CD4-positive, alpha-beta T cell treated with Interleukin-4 for 4 hours (primary cell): ENCODE measurements around the gene CDSN.
A peak's percentile ranks its signal among the peaks of the same experiment; 100 is the strongest.
"Not testable (repeated sequence)": the region's sequence is repeated elsewhere in the genome, so short reads cannot be mapped to it uniquely, and the experiment has no call there.

Experiments used
- DNase-seq: peaks from one replicate; pipeline ENCODE4 v3.0.0-alpha.2; 2020

Gene CDSN, protein sequence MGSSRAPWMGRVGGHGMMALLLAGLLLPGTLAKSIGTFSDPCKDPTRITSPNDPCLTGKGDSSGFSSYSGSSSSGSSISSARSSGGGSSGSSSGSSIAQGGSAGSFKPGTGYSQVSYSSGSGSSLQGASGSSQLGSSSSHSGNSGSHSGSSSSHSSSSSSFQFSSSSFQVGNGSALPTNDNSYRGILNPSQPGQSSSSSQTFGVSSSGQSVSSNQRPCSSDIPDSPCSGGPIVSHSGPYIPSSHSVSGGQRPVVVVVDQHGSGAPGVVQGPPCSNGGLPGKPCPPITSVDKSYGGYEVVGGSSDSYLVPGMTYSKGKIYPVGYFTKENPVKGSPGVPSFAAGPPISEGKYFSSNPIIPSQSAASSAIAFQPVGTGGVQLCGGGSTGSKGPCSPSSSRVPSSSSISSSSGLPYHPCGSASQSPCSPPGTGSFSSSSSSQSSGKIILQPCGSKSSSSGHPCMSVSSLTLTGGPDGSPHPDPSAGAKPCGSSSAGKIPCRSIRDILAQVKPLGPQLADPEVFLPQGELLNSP

DNA sequence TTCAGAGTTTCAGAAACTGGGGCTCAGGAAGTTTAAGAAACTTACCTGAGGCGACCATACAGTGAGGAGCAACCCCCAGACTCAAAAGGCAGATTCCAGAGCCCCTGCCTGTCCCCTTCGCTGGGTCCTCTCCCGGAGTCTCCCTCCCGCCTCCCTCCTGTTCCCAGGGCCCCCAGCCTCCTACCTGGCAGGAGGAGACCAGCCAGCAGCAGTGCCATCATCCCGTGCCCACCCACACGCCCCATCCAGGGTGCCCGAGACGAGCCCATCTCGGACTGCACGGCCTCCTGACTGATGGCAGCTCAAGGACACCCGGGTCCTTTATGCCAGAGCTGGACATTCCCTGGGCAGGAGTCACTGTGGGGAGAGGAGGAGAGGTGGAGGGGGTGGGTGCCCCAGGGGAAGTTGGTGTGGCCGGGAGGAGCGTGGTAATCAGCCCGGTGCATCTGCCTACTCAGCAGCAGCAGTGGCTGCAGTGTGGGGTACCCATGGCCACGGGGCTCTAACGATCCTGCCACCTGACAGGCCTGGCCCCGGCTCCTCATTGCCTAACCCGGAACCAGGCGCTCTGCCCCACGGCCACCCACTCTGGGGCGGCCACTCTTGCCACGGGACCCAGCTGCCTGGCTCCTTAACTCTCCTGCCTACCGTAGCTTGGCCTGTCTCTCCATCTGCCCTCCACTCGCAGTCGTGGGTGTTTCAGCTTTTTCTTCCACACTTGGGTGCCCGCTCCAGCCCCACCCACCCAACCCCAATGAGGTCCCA is at the start of gene CDSN:
CDSN (minus strand) TSS at position 296 of the 765 bp plus-strand sequence; CDS start at position 269, 27 bp downstream.
- no peak for DNase-seq

DNA sequence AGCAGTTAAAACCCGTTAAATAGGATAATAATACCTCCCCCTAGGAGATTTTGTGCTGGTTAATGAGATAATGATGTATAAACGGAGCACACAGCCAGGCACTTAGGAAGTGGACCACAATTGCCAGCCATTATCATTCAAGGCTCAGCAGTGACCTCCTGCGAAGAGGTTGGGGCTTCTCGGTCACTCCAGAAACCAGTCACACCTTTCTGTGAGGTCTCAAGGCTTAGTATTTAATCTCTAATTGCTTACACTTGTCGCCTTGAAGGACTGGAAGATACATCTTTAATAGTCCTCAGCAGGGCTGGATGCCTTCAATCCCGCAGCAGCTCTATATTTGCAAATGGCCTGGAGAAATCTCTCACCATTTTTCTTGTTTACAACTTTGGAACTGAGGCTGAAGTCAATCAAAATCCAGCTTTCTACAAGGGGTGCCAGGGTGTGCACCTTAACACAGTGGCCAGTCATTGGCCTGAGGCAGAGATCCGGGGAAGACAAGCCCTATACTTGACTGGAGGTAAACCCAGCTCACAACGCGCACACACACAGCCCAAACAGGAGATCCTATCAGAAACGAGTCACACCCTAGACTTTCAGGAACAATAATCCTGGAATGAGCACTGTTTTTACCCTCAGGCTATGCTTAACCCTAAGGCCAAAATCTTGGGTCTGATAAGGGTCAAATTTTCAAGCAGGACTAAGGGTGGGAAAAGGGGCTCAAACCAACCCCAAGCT is 49.0 kb upstream of the CDSN start:
- DNase-seq: no peak

DNA sequence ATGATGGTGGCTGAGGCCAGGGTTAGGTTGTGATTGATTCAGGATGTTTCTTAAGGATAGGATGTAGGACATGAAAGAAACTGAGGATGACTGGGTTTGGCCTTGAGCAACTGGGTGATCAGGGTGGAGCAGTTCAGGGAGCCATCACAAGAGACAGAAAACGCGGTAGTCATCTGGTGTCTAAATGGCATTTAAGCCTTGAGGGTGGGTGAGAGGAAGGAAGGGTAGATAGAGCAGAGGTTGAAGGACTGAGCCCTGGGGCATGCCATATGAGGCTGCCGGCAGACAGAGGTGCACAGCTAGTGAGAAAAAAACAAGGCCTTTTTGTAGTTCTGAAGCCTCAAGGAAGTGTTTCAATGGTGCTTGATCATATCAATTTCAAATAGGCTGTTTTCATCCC is 48.4 kb upstream of the CDSN start:
- no peak for DNase-seq

DNA sequence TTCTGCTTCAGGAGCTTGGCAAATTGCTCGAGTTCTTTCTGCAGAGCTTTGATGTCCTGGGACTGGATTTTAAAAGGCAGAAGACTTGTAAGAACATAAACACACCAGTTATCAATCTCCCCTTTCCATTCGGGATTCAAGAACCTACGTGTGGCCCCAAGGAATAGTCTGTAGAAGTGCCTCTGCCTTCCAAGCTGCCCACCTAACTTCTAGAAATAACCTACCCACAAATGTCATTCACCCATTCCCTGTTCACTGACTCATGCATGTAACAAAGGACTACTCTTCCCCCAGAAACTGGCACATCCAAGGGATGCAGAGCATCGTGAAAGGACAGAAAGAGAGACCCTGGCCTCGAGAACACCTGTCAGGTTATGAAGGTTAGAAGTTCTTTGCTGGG is 45.7 kb upstream of the CDSN start:
- no peak for DNase-seq

DNA sequence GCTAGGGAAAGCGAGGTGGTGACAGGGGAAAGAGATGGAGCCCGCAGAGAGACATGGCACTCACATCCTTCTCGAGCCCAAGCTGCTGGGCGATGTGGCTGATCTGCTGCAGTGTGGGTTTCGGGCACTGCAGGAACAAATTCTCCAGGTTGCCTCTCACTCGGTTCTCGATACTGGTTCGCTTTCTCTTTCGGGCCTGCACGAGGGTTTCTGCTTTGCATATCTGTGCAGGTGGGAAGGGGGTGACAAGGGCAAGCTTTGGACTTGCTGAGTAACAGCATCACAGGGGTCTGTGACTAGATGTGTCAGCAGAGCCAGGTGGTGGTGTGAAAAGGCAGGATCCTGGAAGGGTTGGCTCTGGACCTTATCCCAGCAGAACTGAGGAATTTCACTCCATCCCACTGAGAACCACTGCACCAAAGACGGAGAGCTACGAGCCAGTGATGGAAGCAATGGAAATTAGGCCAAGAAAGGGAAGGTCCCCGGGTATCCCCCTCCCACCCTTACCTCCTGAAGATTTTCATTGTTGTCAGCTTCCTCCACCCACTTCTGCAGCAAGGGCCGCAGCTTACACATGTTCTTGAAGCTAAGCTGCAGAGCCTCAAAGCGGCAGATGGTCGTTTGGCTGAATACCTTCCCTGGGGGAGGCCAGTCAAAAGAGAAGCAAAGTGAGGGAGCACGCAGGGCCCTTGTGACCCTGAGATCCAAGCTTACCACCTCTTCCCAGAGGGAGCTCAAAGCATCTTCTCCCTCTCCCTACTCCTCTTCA is 45.0 kb upstream of the CDSN start:
- not testable (repeated sequence) for DNase-seq

DNA sequence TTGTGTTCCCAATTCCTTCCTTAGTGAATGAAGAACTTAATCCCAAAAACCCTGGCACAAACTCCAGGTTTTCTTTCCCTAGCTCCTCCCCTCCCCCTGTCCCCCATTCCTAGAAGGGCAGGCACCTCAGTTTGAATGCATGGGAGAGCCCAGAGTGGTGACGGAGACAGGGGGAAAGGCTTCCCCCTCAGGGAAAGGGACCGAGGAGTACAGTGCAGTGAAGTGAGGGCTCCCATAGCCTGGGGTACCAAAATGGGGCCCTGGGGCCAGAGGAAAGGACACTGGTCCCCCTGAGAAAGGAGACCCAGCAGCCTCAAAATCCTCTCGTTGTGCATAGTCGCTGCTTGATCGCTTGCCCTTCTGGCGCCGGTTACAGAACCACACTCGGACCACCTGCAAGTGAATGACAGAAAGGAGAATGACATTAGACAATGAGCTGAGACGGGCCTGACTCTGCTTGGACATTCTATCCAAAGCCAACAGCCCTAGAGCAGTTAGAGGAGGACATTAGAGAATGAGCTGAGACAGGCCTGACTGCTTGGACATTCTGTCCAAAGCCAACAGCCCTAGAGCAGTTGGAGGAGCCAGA is 44.3 kb upstream of the CDSN start:
- DNase-seq: not testable (repeated sequence)

DNA sequence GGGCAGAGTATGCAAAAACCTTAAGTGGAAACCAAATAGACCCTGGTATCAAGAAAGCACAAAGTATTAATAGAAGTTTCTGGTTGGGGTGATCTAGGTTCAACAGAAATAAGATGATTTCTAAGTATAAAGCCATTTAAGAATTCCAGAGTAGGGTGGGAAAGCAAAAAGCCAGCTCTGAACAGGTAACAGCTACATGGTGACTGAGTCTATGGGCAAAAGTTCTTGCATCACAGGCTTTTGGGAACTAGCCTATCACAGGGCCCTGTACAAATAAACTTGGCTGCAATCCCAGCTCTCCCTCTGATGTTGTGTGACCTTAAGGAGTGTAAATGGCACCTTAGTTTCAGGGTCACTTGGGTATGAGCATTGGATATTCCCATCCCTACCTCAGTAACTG is 43.7 kb upstream of the CDSN start:
- DNase-seq: no peak

DNA sequence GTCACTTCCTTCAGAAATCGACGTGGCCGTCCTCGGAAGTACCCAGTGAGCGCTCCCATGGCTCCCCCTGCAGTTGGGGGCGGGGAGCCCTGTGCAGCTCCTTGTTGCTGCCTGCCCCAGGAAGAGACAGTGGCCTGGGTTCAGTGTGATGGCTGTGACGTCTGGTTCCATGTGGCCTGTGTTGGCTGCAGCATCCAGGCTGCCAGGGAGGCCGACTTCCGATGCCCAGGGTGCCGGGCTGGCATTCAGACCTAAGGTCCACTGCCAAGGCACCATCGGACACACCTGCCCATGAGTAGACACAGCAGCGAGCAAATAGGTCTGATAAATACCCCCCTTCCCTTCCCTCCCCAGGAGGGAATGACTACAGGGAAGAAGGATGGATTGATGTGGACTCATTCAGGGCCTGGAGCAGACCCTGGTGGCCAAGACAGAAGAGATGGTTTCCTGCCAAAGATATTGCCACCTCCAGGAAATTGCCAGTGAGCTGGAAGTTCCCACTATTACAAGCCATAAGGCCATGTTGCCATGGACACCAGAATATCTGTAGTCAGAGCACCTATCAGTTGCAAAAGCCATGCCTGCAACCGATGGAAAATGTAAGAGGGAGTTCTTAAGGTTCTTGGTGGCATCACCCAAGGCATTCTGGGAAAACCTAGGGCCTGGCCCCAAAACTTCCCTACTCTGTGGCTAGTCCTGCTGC is 42.4 kb upstream of the CDSN start:
- DNase-seq: no peak

DNA sequence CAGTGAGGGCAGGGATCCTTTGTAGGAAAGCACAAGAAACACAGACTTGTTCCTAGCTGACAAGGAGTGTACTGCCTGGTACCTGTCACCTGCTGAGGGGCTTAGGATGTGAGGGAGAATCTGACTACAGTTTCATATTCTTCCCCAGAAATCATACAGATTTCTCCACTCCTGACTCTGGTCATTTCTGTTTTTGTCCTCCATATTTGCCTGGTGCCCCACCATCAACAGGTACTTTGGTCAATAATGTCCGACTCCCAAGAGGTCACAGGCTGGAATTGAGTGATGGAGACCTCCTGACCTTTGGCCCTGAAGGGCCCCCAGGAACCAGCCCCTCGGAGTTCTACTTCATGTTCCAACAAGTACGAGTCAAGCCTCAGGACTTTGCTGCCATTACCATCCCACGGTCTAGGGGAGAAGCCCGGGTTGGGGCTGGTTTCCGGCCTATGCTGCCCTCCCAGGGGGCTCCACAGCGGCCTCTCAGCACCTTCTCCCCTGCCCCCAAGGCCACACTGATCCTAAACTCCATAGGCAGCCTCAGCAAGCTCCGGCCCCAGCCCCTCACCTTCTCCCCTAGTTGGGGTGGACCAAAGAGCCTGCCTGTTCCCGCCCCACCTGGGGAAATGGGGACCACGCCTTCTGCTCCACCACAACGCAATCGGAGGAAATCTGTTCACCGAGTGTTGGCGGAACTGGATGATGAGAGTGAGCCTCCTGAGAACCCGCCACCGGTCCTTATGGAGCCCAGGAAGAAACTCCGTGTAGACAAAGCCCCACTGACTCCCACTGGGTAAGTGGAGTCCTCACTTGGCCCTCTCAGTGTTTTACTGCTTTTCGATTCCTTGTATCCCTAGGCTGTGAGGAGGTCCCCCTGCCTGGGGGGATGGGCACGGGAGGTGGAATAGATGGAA is 41.2 kb upstream of the CDSN start:
- DNase-seq: no peak

DNA sequence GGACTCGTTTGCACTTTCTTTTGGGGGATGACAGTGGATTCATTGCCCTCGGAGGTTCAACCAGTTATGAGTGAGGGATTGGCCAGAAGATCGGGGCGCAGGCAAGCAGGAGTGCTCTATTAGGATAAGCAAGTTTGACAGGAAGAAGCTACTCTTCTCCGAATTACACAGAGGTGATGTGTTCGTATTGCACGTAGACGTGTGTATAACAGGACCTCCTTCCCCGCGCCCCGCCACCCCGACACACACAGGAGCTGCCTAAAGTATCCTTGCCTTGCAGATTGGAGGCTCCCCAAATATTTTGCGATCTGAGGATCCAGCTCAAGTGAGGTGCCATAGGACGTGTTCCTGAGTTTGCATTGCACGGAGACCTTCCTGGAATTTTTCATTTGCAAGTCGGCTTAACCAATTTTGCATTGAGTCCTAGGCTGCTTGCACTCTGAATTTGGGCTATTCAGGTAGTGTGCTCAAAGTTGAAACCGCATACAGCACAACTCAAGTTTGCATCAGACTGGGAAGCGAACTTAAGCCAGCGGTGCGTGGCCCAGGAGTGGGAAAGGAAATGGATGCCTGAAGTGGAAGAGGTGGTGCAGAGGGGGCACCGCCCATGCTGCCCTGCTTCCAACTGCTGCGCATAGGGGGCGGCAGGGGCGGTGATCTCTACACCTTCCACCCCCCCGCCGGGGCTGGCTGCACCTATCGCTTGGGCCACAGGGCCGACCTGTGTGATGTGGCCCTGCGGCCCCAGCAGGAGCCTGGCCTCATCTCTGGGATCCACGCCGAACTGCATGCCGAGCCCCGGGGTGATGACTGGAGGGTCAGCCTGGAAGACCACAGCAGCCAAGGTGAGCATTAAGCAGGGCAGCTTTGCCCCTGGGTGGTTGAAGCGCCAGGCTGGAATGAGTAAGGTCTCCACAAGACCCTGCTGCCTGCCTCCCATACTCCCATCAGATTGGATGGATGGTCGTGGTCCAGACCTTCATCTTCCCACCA is 38.9 kb upstream of the CDSN start:
- DNase-seq: no peak

DNA sequence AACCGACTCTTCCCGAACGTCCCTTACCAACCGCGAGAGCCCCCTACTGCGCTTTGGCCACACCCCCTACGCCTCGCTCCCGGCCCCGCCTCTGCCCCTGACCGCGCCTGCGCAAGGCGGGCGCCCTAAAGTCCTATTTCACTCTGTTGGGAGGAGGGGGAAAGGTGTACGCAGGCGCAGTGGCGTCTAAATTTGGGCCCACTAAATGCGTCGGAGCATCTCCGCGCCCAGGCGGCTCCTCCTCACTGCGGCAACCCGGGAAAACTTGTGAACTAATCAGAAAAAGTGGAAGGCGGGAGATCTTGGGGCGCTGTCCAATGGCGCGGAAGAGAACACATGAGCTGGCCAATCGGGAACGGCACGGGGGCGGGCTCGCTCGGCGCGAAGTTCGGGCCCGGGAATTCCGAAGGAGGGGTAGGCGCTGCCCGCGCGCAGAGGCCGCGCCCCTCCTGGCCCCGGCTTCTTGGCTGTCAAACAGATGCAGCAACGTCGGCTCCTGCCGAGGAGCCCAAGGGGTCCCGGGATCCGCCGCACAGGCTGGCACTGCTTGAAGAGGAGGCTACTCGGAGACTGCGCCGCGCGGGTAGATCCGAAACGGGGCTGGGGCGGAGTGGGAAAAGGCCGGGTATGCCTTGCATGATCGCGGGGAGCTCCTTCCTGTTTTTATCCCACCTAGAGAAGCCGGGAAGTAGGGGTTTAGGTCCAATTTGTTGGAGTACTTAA is 38.1 kb upstream of the CDSN start, which contains the start of gene TCF19:
TCF19 (plus strand) TSS at position 450 of the 723 bp plus-strand sequence. CDS start 881 bp downstream, outside the sequence.
- peak; percentile 99 for DNase-seq

DNA sequence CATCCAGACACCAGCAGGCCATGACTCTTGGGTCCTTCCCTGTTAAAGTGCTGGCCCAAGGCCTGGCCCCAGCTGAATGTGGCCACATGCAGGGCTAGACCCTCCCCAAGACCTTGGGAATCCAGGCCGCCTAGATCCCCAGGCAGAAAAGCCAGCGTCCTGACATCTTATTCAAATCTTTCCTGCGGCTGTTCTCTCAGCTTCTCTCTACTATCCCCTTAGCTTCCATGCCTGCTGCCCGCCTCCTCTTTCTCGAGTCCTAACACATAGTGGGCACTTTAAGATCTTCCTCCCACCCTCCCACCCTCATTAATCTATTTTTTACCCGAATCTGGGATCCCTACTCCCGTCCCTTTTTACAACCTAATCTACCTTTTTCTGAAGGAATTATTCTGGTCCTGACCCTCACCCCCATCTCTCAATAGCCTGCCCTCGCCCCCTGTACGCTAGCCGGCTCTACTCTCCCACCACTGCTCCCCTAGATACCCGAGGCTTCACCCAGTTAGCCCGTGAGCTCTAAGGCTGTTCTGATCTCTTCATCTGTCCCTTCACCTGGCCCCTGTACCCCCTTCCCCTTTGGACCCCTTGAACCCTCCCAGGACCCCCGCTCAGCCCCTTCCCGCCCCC is 37.4 kb upstream of the CDSN start, which contains the start of gene CCHCR1:
CCHCR1 (minus strand) TSS at position 290 of the 627 bp plus-strand sequence; CDS start at position 88, 202 bp downstream.
- no peak for DNase-seq

DNA sequence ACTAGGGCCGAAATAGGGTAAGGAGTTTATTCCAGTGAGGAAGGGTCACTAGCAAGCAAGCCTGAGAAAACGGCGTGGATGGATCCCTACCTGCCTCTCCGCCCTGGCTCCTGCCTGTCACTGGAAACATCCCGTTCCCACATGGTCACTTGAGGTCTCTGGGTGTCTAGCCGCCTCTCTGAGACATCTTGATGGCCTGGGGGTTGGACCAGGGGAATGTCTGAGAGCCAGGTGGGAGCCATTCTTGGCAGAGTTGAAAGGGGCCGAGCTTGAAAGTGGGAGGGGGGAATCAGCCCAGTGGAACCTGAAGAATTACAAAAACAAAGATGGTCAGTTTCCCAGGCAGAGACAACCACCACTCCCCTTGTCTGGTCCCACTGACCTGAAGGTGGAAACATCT is 36.4 kb upstream of the CDSN start:
- no peak for DNase-seq

DNA sequence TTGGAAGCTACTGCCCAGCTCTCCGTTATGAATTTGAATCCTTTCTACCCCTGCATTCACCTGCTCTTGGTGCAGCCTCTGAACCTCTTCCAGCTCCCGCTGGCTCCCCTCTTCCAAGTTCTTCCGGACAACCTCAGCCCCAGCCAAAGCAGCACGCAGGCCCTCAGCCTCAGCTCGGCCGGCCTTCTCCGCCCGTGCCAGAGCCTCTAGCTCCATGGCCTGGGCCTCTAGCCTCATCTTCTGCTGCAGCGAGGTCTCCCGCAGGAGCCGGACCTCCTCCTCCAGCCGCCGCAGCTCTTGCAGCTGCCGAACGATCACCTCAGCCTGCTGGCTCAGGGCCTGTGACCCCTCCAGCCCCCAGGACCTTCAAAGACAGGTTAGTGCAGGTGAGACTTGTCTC is 34.2 kb upstream of the CDSN start:
- no peak for DNase-seq

DNA sequence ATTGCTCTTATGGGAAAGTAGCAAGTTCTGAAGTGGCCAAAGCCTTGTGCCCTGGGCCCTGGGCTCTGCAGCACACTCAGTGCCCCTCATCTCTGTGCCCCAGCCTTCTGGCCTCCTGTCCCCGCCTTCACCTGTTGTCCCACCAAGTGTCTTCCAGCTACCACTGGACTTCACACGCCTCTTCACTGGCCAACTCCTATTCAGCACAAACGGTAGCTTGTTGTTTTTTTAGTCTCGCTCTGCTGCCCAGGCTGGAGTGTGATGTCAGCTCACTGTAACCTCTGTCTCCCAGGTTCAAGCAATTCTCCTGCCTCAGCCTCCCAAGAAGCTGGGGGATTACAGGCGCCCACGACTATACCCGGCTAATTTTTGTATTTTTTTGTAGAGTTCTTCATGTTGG is 32.5 kb upstream of the CDSN start:
- no peak for DNase-seq

DNA sequence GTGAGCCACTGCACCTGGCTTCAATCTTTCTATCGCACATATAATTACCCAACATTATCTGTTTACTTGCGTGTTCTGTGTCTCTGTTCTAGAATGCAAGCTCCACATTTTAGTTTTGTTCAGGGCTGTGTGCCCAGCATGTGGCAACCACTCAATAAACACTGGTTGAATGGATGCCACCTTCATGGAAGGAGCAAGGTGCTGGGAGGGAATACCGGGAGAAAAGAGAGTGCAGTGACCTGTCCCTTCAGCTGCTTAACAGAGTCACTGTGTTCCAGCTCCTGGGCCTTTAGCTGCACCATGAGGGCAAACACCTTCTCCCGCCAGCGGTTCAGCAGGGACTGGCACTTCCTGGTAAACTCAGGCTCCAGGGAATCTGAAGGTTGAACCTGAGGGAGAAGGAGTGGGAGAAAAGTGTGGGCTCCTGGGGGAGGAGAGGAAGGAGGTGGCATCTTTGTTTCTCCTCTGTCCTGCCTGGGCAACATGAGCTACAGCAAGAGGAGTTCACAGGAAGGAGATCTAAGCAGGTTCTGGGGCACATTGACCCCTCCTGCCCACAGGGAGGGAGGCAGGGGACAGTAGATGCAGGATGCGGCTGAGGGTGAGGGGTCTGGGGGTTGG is 29.7 kb upstream of the CDSN start:
- DNase-seq: no peak

DNA sequence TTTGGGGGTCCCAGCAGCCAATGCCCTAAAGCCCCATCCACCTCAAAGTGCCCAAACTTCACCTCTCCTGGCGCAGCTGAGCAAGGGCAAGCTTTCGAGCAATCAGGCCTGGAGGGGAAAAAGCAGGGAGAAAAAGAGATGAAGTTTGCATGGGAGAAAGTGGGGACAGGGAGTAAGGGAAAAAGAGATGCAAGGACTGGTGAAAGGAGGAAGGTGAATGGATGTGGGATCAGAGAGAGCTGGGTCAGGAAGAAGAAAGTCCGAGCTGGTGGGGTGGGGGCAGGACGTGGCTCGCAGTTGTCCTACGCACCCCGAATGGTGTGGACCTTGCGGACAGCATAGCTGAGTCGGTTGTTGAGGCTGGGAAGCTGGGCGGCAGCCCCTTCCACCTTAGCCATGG is 25.1 kb upstream of the CDSN start:
- no peak for DNase-seq
